HG03565 (cell line): ENCODE data around the gene SRGAP1.
"Not testable (repeated sequence)": the region's sequence is repeated elsewhere in the genome, so short reads cannot be mapped to it uniquely, and the experiment has no call there.

ENCODE experiments used
- ATAC-seq: cut with Tn5 transposase; IDR thresholded peaks from one replicate; pipeline ENCODE4 v1.9.1; 2021; ENCODE audit warnings: mild to moderate bottlenecking, moderate library complexity; ENCODE audit not compliant: unreplicated experiment

Gene SRGAP1

DNA sequence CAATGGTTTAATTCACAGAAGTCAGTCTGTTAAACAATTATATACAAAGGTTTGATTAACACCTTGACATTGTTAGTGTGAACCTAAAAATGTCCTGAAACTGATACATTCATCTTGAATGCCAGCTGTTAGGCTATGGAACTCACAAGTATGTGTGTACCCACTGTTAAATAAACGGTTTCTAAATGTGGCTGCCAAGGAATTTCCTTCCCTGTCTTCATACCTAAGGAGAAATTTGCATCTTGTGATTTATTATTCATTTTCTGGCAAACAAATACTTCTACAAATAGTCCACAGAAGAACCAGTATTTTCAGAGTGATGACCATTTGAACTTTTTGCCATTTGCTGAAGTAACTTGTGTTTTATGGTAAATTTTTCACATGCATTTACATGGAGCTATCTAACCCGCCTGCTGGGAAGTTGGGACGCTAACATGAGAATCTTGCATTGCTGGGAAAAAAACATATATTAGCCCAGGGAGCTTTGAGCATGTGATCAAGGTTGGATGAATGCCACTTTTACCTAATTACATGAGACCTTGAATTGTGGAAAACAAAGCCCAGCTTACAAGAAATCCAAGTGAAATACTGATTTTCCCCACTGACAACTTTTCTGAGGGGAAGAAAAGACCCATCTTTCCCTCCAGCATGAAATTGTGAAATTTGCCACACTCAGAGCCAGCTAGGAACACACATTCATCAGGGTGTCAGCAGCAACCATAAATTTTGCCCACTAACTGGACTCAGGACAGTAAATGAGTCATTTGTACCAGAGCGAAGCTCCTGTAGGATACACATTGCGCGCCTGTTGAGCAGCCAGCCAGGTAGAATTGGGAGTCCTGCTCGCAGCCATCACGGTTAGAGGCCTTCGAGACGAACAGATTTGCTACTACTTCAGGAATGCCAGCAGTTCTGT is 259.6 kb downstream of the SRGAP1 start:
- ATAC-seq = no peak

GRCh38 chr12:64105026-64105425 is 260.5 kb downstream of the SRGAP1 start:
- ATAC-seq = no peak

GRCh38 chr12:64107776-64108175 is 263.3 kb downstream of the SRGAP1 start:
- ATAC-seq = no peak

DNA sequence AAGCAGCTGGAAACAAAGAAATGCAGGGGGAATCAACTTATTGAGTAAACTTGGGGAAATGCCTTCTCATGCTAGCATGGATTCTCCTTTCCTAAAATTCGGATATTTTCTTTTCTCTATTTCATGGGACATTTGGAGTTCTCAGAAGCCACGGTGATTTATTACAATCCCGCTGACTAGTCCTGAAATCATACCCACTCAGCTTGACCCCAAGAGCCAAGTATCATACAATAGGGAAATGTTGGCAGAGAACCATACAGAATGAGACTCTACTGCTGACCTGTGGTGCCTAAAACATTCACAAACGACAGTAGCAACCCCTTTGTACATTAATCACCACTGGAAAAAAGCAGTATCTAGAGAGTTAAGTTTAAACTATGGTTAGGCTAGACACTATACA is 265.2 kb downstream of the SRGAP1 start:
- no peak for ATAC-seq

DNA sequence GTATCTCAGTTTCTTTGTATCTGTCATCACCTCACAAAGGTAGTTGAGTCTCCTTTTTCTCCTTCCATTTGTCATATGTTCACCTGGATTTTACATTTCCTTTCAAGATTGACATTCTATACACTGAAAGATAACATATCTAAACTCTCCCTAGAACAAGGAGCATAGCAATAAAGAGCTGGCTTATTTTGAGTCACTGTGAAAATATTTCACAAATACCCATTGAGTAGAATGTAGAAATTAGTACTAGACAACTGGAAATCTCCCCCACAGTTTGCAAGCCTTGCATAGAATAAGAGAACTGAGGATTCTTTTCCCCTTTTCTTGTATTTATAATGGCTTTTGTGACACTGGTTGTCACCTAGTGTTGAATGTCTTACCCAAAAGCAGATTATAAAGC is 266.4 kb downstream of the SRGAP1 start:
- ATAC-seq = no peak

DNA sequence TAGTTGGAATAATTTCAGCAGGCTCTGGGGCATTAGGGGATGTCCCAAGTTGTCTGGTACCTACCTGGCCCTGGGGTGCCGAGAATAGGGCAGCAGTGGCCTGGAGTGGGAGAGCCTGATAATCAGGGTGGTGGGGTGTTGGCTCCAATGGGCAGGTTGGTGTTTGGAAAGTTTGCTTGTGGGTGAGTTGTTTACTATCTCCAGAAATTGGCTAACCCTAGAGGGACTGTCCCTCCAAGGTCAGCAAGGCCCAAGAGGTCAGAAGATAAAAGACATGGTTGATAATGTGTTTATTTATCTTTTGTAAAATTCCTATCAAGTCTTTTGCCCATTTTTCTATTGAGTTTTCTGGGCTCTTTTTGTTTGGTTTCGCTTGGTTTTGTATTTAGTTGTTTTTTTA is 272.5 kb downstream of the SRGAP1 start:
- ATAC-seq = no peak

- no peak for ATAC-seq
These were observed 276.1 kb downstream of the SRGAP1 start for GRCh38 chr12:64120568-64120967.

GRCh38 chr12:64121086-64121485 is 276.6 kb downstream of the SRGAP1 start:
- not testable (repeated sequence) for ATAC-seq

DNA sequence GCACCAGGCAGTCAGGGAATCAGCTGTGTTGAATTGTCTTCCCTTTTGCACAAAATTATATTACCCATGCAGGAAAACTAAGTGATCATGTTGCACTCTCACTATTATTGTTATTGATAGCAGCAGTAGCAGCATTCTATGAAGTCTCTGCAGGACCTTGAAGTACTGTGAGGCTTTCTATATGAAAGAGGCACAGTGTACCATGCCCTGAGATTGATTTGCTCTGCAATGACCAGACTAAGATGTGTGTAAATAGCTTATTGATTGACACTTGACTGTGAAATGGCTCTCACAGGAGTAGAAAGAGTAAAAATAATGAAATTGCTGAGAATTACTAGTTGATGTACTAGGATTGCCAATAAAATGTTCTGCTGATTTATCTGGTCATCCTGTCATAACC is 277.7 kb downstream of the SRGAP1 start:
- ATAC-seq = no peak

GRCh38 chr12:64122995-64123394 is 278.5 kb downstream of the SRGAP1 start:
- ATAC-seq = no peak

- no peak for ATAC-seq
These were observed 278.9 kb downstream of the SRGAP1 start for GRCh38 chr12:64123448-64123847.

DNA sequence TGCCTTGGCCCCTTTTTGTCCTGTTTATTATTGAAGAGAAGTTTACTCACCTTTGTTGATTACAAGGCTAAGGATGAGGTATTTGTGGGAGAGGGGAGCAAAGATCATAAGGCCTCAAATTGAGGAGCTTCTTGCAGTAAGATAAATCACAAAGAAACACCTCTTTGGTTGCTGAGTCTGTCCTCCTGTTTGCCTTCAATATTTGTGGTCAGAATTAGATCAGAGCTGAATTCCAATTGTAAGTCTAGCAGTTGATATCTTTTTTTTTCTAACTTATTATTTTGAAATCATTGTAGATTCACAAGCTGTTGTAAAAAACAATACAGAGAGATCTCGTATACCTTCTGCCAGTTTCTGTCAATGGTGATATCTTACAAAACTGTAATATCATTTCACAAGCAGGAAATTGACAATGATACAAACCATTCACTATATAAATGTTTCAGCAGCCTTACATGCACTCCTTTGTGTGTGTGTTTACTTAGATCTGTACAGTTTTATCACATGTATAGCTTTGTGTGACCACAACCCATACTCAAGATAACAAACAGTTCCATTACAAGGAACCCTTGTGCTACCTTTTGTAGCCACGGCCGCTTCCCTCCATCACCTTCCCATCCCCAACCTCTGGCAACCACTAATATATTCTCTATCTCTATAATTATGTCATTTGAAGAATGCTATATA is 280.2 kb downstream of the SRGAP1 start:
- no peak for ATAC-seq

DNA sequence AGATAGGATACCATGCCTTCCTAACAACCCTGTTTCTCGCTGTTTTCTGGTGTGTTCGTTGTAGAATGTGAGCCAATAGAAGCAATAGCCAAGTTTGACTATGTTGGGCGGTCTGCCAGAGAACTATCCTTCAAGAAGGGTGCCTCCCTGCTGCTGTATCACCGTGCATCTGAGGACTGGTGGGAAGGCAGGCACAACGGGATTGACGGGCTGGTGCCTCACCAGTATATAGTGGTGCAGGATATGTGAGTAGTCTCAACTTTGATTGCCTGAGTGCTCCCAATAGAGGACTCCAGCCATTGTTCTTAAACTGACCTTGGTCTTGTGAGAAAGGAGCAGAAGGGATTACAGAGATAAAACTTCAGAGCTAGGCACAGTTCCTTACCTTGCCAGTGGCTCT is 281.4 kb downstream of the SRGAP1 start:
- no peak for ATAC-seq

DNA sequence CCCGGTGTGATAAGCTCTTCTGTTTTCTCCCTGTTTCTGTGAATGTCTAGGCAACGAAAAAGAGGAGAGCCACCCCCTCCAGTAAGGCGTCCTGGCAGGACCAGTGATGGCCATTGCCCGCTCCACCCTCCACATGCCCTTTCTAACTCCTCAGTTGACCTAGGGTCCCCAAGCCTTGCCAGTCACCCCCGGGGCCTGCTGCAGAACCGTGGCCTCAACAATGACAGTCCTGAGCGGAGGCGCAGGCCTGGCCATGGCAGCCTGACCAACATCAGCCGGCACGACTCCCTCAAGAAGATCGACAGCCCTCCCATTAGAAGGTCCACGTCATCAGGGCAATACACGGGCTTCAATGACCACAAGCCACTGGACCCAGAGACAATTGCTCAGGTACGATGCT is 283.3 kb downstream of the SRGAP1 start:
- no peak for ATAC-seq

DNA sequence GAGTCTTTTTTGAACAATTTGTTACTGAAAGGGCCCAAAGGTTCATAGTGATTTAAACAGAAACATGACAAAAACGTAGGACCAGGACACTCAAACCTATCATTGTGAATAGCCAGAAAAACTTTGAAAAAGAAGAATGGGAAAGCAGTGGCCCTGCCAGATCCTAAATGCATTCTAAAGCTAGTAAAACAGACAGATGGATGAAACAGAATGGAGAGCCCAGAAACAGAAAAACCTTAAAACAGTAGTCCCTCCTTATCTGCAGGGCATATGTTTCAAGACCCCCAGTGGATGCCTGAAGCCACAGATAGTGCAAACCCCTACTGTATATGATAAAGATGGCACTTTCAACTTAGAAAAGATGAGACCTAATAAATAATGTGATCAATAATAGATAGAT is 283.9 kb downstream of the SRGAP1 start:
- ATAC-seq = no peak

GRCh38 chr12:64130476-64130875 is 286.0 kb downstream of the SRGAP1 start:
- not testable (repeated sequence) for ATAC-seq

DNA sequence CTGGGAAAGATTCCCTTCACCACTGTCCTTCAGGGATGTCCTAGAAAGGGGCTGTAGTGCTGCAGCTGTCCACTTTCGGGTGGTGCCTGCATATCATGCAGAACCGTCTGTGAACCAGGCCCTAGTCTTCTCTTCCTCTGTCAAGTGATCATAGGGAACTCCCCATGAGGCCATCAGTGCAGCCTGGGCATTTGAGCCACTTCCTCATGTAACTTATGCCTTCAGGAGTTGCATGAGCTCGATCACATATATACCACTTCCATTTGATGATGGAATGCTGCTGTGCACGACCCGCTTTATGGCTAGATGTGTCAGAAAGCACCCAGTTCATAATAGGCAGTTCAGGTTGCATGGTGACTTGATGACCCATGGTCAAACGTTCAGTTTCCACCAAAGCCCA is 287.0 kb downstream of the SRGAP1 start:
- not testable (repeated sequence) for ATAC-seq

DNA sequence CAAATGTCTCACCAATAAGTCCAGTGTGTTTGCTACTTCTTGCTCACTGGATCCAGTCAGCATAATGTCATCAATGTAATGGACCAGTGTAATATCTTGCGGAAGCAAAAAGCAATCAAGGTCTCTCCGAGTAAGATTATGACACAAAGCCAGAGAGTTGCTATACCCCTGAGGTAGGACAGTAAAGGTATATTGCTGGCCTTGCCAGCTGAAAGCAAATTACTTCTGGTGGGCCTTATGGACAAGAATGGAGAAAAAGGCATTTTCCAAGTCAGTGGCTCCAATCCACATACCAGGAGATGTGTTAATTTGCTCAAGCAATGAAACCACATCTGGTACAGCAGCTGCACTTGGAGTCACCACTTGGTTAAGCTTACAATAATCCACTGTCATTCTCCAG is 288.2 kb downstream of the SRGAP1 start:
- not testable (repeated sequence) for ATAC-seq

- ATAC-seq = no peak
These were observed 292.6 kb downstream of the SRGAP1 start for GRCh38 chr12:64137117-64137516.

DNA sequence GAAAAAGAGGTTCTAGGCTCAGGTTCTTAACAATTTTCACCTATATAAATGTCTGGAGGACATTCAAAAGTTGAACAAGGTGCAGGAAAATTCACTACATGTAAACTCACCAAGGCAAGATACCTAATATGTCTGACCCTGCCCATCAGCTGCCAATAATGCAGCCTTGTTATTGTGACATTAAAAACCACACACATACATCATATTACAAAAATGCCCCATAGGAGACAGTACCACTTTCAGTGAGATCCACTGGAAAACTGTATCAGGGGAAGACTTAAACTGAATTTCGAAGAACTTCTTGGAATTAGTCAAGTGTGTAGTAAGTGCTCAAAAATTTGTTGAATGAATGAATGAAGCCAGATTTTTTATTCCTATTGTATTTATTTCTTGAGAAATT is 294.5 kb downstream of the SRGAP1 start:
- ATAC-seq = no peak

DNA sequence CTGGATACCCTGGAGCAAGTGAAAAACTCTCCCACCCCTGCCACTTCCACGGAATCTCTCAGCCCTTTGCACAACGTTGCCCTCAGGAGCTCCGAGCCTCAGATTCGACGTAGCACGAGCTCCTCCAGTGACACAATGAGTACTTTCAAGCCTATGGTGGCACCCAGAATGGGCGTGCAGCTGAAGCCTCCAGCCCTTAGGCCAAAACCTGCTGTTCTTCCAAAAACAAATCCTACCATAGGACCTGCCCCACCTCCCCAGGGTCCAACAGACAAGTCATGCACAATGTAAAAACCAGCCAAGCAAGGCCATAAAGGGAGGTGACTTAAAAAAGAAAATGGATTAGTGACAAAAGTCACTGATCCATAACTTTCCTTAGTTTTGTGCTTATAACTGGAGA is 297.9 kb downstream of the SRGAP1 start:
- no peak for ATAC-seq

DNA sequence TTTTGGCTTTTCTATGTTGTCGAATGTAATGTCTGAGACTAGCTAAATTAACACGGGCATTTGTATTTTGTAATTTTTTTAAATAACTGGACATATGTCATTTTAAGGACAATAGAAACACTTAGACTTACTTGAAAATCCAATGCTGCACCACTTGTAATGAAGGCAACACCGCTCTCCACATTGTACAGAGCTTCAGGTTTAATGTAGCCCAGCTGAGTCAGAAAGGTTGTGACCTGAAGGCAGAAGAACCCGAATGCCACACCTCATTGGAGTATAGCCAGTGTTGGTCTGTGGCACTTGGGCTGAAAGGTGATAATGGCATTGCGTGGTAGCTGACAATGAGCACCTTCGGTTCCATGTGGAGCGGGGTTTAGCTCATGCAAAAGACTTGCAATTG is 298.3 kb downstream of the SRGAP1 start:
- ATAC-seq = no peak
